KOPT-K1 (cell line): ENCODE results near the gene TOB2.
"Not testable (repeated sequence)": the region's sequence is repeated elsewhere in the genome, so short reads cannot be mapped to it uniquely, and the experiment has no call there.

Experiments
- H3K27ac ChIP-seq: fragments of 200-600 bp; sonication (generic); 2 replicates; pipeline ENCODE4 v1.5.1; 2016; ENCODE audit warnings: antibody characterized with exemption, mild to moderate bottlenecking, low read depth, low read length; ENCODE audit not compliant: poor library complexity, severe bottlenecking
- H3K36me3 ChIP-seq: fragments of 200-600 bp; sonication (generic); 2 replicates; pipeline ENCODE4 v1.5.1; 2017; ENCODE audit warnings: antibody characterized with exemption, mild to moderate bottlenecking, low read length, moderate library complexity; ENCODE audit not compliant: insufficient read depth
- H3K9me3 ChIP-seq: fragments of 200-600 bp; sonication (generic); 2 replicates; pipeline ENCODE4 v1.5.1; 2017; ENCODE audit warnings: antibody characterized with exemption, low read length, mild to moderate bottlenecking; ENCODE audit not compliant: insufficient read depth, poor library complexity, severe bottlenecking

The TOB2 gene

GRCh38 chr22:41418717-41419116, 27.9 kb downstream of the TOB2 start:
- H3K9me3 ChIP-seq = no peaks in the 10 kb centered on the region
- H3K36me3 ChIP-seq = peaks cover 14% of the 10 kb centered on the region; the same call in 1 of the 2 replicates
- no peak overlapping the region for H3K27ac ChIP-seq

- no peaks in the 10 kb centered on the region for H3K9me3 ChIP-seq
- 0 out of 2 replicates have a peak, but pooled peaks cover 4% of the 10 kb centered on the region for H3K36me3 ChIP-seq
- H3K27ac ChIP-seq = no peak overlapping the region
These were observed 28.8 kb downstream of the TOB2 start for GRCh38 chr22:41417622-41418390.

DNA sequence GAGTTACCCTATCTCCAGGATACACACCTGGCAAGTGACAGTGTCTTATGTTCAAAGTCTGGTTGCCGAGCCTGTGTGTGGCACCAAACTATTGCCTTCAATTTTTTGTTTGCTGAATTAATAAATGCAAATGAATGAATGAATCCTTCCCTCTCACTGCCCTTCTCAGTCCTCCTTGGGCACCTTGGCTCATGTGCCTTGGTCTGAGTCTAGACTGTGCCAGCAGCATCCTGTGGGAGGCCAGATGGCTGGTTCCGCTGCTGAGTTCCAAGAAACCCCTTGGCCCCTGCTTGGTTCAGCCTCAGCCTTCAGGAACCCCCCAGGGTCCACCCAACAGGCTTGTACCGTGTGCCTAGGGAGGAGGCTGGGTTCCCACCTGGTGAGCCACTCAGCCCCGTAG, 31.0 kb downstream of the TOB2 start:
- no peaks in the 10 kb centered on the region for H3K36me3 ChIP-seq
- H3K9me3 ChIP-seq = no peaks in the 10 kb centered on the region
- H3K27ac ChIP-seq = peak overlapping the region; percentile 13

- Histone ChIP-seq H3K9me3 (no peaks in the 10 kb centered on the region), H3K36me3 (no peaks in the 10 kb centered on the region), H3K27ac (no peak overlapping the region)
These were observed 35.4 kb downstream of the TOB2 start for GRCh38 chr22:41411021-41411851.

- Histone ChIP-seq H3K36me3 (no peaks in the 10 kb centered on the region), H3K27ac (no peak overlapping the region), H3K9me3 (no peaks in the 10 kb centered on the region)
These were observed 36.3 kb downstream of the TOB2 start for GRCh38 chr22:41410311-41410751.

- no peaks in the 10 kb centered on the region for H3K36me3 ChIP-seq
- H3K27ac ChIP-seq = no peak overlapping the region
- no peaks in the 10 kb centered on the region for H3K9me3 ChIP-seq
These were observed 37.9 kb downstream of the TOB2 start for GRCh38 chr22:41408665-41409064.

DNA sequence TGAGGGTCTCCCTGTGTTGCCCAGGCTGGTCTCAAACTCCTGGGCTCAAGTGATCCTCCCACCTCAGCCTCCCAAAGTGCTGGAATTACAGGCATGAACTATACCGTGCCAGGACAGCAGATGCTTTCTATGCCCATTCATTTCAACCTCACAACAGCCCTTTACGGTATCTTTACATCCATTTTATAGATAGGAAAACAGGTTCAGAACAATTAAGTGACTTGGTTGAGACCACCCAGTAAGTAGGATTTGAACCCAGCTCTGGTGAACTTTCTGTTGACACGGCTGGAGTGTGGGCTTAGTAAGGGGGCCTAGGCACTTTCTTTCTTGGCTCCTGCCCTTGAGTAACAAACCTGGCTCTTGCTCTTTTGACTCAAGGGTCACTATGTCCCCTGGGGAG, 39.2 kb downstream of the TOB2 start:
- Histone ChIP-seq H3K9me3 (no peaks in the 10 kb centered on the region), H3K36me3 (no peaks in the 10 kb centered on the region), H3K27ac (no peak overlapping the region)

- H3K9me3 ChIP-seq = no peaks in the 10 kb centered on the region
- H3K36me3 ChIP-seq = no peaks in the 10 kb centered on the region
- no peak overlapping the region for H3K27ac ChIP-seq
These were observed 40.2 kb downstream of the TOB2 start for GRCh38 chr22:41406410-41406809.

- H3K9me3 ChIP-seq = no peaks in the 10 kb centered on the region
- H3K27ac ChIP-seq = no peak overlapping the region
- no peaks in the 10 kb centered on the region for H3K36me3 ChIP-seq
These were observed 41.0 kb downstream of the TOB2 start for GRCh38 chr22:41405588-41405987.

- Histone ChIP-seq H3K9me3 (no peaks in the 10 kb centered on the region), H3K36me3 (no peaks in the 10 kb centered on the region), H3K27ac (no peak overlapping the region)
These were observed 42.9 kb downstream of the TOB2 start for GRCh38 chr22:41403532-41404318.

DNA sequence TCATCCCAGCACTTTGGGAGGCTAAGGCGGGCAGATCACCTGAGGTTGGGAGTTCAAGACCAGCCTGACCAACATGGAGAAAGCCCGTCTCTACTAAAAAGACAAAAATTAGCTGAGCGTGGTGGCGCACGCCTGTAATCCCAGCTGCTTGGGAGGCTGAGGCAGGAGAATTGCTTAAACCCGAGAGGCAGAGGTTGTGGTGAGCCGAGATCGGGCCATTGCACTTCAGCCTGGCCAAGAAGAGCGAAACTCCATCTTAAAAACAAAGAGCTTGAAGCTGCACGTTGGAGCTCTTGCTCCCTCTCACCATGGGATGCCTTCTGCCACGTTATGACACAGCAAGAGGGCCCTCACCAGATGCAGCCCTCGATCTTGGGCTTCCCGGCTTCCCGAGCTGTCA, 43.8 kb downstream of the TOB2 start:
- H3K9me3 ChIP-seq, H3K36me3 ChIP-seq, H3K27ac ChIP-seq: not testable (repeated sequence)

GRCh38 chr22:41401781-41402648, 44.6 kb downstream of the TOB2 start:
- Histone ChIP-seq H3K36me3 (no peaks in the 10 kb centered on the region), H3K9me3 (no peaks in the 10 kb centered on the region), H3K27ac (no peak overlapping the region)

- Histone ChIP-seq H3K36me3 (peaks cover 13% of the 10 kb centered on the region; the same call in 1 of the 2 replicates), H3K9me3 (no peaks in the 10 kb centered on the region), H3K27ac (no peak overlapping the region)
These were observed 47.7 kb downstream of the TOB2 start for GRCh38 chr22:41398921-41399320.

GRCh38 chr22:41397143-41397811, 49.3 kb downstream of the TOB2 start:
- Histone ChIP-seq H3K27ac (no peak overlapping the region), H3K9me3 (no peaks in the 10 kb centered on the region), H3K36me3 (peaks cover 13% of the 10 kb centered on the region; the same call in 1 of the 2 replicates)
